ENCODE measurements around the gene SLC9C1.

Gene SLC9C1

DNA sequence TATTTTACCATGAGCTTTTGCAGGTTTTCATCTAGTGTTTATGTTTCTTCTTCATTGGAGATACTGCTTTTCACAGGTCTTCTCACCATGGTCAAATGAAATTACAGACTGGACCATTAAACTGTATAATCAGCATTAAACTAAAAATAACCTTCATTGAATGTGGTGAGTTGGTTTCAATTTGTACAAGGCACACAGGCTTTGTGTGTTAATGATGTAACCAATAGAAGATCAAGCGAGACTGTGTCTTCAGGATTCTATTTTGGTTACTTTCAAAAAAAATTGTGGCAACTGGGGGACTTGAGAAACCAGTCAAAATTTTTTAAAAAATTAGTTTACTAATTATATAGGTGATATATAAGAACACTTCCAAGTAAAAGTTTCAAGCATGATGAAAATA lies 106.7 kb downstream of the SLC9C1 start:
- no peak for ATAC-seq
- TF ChIP-seq, protein P1, sequence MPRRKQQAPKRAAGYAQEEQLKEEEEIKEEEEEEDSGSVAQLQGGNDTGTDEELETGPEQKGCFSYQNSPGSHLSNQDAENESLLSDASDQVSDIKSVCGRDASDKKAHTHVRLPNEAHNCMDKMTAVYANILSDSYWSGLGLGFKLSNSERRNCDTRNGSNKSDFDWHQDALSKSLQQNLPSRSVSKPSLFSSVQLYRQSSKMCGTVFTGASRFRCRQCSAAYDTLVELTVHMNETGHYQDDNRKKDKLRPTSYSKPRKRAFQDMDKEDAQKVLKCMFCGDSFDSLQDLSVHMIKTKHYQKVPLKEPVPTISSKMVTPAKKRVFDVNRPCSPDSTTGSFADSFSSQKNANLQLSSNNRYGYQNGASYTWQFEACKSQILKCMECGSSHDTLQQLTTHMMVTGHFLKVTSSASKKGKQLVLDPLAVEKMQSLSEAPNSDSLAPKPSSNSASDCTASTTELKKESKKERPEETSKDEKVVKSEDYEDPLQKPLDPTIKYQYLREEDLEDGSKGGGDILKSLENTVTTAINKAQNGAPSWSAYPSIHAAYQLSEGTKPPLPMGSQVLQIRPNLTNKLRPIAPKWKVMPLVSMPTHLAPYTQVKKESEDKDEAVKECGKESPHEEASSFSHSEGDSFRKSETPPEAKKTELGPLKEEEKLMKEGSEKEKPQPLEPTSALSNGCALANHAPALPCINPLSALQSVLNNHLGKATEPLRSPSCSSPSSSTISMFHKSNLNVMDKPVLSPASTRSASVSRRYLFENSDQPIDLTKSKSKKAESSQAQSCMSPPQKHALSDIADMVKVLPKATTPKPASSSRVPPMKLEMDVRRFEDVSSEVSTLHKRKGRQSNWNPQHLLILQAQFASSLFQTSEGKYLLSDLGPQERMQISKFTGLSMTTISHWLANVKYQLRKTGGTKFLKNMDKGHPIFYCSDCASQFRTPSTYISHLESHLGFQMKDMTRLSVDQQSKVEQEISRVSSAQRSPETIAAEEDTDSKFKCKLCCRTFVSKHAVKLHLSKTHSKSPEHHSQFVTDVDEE (CRISPR knock-in tag; IDR thresholded peaks at IDR 0.05): no peak
- TF ChIP-seq, protein P2, sequence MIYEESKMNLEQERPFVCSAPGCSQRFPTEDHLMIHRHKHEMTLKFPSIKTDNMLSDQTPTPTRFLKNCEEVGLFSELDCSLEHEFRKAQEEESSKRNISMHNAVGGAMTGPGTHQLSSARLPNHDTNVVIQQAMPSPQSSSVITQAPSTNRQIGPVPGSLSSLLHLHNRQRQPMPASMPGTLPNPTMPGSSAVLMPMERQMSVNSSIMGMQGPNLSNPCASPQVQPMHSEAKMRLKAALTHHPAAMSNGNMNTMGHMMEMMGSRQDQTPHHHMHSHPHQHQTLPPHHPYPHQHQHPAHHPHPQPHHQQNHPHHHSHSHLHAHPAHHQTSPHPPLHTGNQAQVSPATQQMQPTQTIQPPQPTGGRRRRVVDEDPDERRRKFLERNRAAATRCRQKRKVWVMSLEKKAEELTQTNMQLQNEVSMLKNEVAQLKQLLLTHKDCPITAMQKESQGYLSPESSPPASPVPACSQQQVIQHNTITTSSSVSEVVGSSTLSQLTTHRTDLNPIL (CRISPR knock-in tag; IDR thresholded peaks at IDR 0.05; ENCODE audit: low read depth): no peak
- no peak for TF ChIP-seq ZNF8 (CRISPR knock-in tag; IDR thresholded peaks at IDR 0.05)
- no peak for TF ChIP-seq RARB (CRISPR knock-in tag; IDR thresholded peaks at IDR 0.05)
- no peak for TF ChIP-seq CSDC2 (CRISPR knock-in tag; IDR thresholded peaks at IDR 0.05)
- no peak for TF ChIP-seq OSR1 (CRISPR knock-in tag; IDR thresholded peaks at IDR 0.05)
- TF ChIP-seq SNAI2 (CRISPR knock-in tag; IDR thresholded peaks at IDR 0.05): no peak
- TF ChIP-seq GLIS3 (CRISPR knock-in tag; IDR thresholded peaks at IDR 0.05): no peak

DNA sequence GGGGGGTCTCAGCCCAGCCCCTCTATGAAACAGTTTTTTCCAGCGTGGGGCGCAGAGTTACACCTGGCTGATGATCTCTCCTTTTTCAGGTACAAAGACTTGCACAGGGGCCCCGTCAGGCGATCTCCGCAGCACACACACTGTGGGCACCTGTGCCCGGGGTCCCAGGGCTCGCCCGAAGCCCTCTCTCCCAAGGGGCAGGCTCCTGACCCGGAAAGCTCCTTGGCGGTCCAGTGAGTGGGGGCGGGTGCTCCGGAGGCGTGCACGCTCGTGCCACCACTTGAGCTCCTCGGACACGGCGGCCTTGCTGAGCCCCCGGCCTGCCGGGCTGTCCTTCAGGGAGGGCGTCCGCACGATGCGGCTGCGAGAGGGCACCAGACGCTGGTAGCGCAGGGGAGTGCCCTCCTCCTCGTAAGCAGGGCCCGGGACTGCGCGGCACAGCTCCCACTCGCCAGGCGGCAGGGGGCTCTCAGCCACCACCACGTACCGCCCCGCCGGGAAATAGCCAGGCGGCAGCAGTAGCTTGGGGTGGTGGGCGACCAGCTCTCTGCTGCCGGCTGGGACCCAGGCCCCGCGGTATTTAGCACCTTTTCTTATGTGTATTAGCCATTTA lies 108.5 kb downstream of the SLC9C1 start:
- peak; percentile 85 for ATAC-seq

DNA sequence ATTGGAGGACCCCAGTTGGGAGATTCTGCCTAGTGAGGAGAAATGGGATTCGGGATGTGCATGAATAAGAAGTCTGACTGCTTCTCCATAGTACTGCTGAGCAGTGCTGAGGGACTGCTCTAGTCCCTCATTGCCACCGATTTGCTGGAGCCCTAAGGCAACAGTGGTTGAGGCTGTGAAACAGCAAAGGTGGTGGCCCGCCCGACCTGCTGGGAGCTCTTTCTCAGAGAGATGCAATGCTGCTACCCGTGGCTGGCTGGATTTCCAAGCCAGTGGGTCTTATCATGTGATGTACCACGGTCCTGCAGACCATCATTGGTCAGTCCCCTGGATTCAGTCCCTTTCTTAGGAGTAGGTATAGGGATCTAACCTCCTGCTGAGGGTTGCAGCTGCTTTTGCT lies 118.4 kb downstream of the SLC9C1 start:
- ATAC-seq: no peak
- no peak for TF ChIP-seq PPARA (CRISPR knock-in tag; IDR thresholded peaks at IDR 0.05; ENCODE audit: borderline replicate concordance)
- TF ChIP-seq TOX (CRISPR knock-in tag; IDR thresholded peaks at IDR 0.05; ENCODE audit: borderline replicate concordance): no peak
- no peak for TF ChIP-seq ZNF70 (CRISPR knock-in tag; IDR thresholded peaks at IDR 0.05)
- TF ChIP-seq TCF4 (CRISPR knock-in tag; IDR thresholded peaks at IDR 0.05; ENCODE audit: borderline replicate concordance): no peak
- TF ChIP-seq, protein P3, sequence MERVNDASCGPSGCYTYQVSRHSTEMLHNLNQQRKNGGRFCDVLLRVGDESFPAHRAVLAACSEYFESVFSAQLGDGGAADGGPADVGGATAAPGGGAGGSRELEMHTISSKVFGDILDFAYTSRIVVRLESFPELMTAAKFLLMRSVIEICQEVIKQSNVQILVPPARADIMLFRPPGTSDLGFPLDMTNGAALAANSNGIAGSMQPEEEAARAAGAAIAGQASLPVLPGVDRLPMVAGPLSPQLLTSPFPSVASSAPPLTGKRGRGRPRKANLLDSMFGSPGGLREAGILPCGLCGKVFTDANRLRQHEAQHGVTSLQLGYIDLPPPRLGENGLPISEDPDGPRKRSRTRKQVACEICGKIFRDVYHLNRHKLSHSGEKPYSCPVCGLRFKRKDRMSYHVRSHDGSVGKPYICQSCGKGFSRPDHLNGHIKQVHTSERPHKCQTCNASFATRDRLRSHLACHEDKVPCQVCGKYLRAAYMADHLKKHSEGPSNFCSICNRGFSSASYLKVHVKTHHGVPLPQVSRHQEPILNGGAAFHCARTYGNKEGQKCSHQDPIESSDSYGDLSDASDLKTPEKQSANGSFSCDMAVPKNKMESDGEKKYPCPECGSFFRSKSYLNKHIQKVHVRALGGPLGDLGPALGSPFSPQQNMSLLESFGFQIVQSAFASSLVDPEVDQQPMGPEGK (CRISPR knock-in tag; IDR thresholded peaks at IDR 0.05; ENCODE audit: borderline replicate concordance): no peak
- TF ChIP-seq RARB (CRISPR knock-in tag; IDR thresholded peaks at IDR 0.05): no peak

DNA sequence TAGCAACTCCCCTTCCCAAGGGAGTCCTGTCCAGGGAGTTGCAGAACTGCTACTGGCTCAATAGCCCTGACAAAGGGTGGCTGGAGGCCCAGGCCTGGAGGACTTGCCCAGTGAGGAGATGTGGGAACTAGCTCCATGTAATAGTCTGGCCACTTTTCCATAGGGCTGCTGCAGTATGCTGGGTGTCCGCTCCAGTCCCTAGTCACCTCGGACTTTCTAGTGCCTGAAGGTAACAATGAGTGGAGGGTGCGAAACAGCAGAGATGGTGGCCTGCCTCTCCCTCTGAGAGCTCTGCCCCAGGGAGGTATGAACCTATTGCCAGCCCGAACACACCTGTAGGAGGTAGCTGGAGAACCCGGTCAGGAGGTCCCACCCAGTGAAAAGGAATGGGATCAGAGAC lies 119.0 kb downstream of the SLC9C1 start:
- TF ChIP-seq BACH2 (CRISPR knock-in tag; IDR thresholded peaks at IDR 0.05; ENCODE audit: borderline replicate concordance) (no peak), PPARA (CRISPR knock-in tag; IDR thresholded peaks at IDR 0.05; ENCODE audit: borderline replicate concordance) (no peak), SNAI2 (CRISPR knock-in tag; IDR thresholded peaks at IDR 0.05) (no peak), RARB (CRISPR knock-in tag; IDR thresholded peaks at IDR 0.05) (no peak), OSR1 (CRISPR knock-in tag; IDR thresholded peaks at IDR 0.05) (no peak), TCF4 (CRISPR knock-in tag; IDR thresholded peaks at IDR 0.05; ENCODE audit: borderline replicate concordance) (no peak), ARNTL (CRISPR knock-in tag; IDR thresholded peaks at IDR 0.05; ENCODE audit: borderline replicate concordance, low read depth) (no peak), ESRRG (CRISPR knock-in tag; IDR thresholded peaks at IDR 0.05) (no peak), ZNF70 (CRISPR knock-in tag; IDR thresholded peaks at IDR 0.05) (no peak), CSDC2 (CRISPR knock-in tag; IDR thresholded peaks at IDR 0.05) (no peak), TOX (CRISPR knock-in tag; IDR thresholded peaks at IDR 0.05; ENCODE audit: borderline replicate concordance) (no peak)
- TF ChIP-seq, protein P2 (CRISPR knock-in tag; IDR thresholded peaks at IDR 0.05; ENCODE audit: low read depth): no peak
- TF ChIP-seq, protein P1 (CRISPR knock-in tag; IDR thresholded peaks at IDR 0.05): no peak
- TF ChIP-seq, protein P3 (CRISPR knock-in tag; IDR thresholded peaks at IDR 0.05; ENCODE audit: borderline replicate concordance): no peak
- TF ChIP-seq, protein P4, sequence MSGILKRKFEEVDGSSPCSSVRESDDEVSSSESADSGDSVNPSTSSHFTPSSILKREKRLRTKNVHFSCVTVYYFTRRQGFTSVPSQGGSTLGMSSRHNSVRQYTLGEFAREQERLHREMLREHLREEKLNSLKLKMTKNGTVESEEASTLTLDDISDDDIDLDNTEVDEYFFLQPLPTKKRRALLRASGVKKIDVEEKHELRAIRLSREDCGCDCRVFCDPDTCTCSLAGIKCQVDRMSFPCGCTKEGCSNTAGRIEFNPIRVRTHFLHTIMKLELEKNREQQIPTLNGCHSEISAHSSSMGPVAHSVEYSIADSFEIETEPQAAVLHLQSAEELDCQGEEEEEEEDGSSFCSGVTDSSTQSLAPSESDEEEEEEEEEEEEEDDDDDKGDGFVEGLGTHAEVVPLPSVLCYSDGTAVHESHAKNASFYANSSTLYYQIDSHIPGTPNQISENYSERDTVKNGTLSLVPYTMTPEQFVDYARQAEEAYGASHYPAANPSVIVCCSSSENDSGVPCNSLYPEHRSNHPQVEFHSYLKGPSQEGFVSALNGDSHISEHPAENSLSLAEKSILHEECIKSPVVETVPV (CRISPR knock-in tag; IDR thresholded peaks at IDR 0.05): no peak
- TF ChIP-seq, protein P5, sequence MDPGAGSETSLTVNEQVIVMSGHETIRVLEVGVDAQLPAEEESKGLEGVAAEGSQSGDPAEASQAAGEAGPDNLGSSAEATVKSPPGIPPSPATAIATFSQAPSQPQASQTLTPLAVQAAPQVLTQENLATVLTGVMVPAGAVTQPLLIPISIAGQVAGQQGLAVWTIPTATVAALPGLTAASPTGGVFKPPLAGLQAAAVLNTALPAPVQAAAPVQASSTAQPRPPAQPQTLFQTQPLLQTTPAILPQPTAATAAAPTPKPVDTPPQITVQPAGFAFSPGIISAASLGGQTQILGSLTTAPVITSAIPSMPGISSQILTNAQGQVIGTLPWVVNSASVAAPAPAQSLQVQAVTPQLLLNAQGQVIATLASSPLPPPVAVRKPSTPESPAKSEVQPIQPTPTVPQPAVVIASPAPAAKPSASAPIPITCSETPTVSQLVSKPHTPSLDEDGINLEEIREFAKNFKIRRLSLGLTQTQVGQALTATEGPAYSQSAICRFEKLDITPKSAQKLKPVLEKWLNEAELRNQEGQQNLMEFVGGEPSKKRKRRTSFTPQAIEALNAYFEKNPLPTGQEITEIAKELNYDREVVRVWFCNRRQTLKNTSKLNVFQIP (CRISPR knock-in tag; IDR thresholded peaks at IDR 0.05; ENCODE audit: borderline replicate concordance, low read depth): no peak
- ATAC-seq: no peak

All from SK-N-SH treated with all-trans-retinoic acid at 6 μM for 48 hours (cell line).